Measurements from ENCODE around the gene SRRM4.
"Not testable (repeated sequence)": the region's sequence is repeated elsewhere in the genome, so short reads cannot be mapped to it uniquely, and the experiment has no call there.

DNA sequence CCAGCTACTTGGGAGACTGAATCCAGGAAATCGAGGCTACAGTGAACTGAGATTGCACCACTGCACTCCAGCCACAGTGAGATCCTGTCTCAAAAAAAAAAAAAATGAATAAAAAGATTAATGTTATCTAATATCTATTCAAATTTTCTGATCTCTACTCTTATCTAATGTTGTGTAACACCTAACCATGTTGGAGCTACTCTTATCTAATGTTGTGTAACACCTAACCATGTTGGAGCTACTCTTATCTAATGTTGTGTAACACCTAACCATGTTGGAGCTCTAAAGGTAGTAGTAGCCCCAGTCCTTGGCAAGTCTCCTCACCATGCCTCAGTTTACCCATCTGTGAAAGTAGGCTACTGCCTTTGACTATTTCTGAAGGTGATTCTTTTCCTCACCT, 26.9 kb downstream of the SRRM4 start:
- not testable (repeated sequence) for TF ChIP-seq POLR2A, CTCF (IDR thresholded peaks at IDR 0.05)

All from uterus (tissue), 2 donors.